Measurements from ENCODE around the gene IGF1.

DNA sequence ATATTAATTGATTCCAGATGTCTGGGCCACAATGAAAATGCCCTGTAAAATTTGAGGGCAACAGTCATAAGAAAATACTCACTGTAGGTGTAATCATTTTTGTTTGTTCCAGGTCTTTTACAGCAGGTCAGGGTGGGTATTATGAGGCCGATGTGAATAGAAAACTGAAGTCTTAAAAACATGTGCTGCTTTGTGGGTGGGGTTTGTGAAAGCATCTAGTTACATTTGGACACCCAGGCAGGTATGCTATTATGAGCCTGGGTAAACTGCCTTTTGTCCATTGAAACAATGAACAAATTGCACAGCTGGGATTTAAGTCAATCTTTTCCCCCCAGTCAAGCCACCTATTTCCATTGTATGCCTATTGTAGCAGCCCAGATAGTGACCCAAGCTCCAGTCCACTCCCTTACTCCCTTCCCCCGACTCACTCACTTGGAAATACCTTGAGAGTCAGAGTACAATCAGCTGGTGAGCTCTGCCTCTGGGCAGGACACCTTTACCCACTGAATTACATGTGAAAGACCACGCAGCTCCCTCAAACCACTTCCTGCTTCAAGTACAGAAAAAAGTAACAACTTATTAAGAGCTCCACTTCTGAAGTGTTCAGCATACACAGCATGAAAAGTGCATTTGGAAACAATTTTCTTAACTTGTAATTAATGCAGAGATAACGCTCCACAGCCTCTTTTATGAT lies 1.8 kb downstream of the IGF1 start:
- TF ChIP-seq POLR2A (IDR thresholded peaks at IDR 0.05) (no peak), CTCF (IDR thresholded peaks at IDR 0.05) (no peak)

Data from tibial nerve (tissue), 3 donors.